SU-DHL-6 (cell line): ENCODE measurements around the gene HPGDS.
"Not testable (repeated sequence)": the region's sequence is repeated elsewhere in the genome, so short reads cannot be mapped to it uniquely, and the experiment has no call there.

Experiments
- H2AFZ ChIP-seq: fragments of 200-600 bp; sonication (generic); 2 replicates; pipeline ENCODE4 v1.6.1; 2014; ENCODE audit warnings: low read depth, mild to moderate bottlenecking, moderate library complexity, mixed read lengths, antibody characterized with exemption, low read length; ENCODE audit not compliant: severe bottlenecking
- H3F3A ChIP-seq: fragments of 200-600 bp; shearing (Covaris generic); 2 replicates; pipeline ENCODE4 v1.6.0; 2016; ENCODE audit warnings: antibody characterized with exemption, mild to moderate bottlenecking; ENCODE audit not compliant: insufficient read depth
- H3K27ac ChIP-seq: fragments of 200-600 bp; sonication (generic); 2 replicates; pipeline ENCODE4 v1.5.1; 2016; ENCODE audit warnings: low read depth, mild to moderate bottlenecking, low read length, moderate library complexity, mixed read lengths
- H3K27me3 ChIP-seq: fragments of 200-600 bp; sonication (generic), shearing (Covaris generic); 2 replicates; pipeline ENCODE4 v1.6.0; 2014; ENCODE audit warnings: mild to moderate bottlenecking, low read length
- H3K36me3 ChIP-seq: fragments of 200-600 bp; sonication (generic); 2 replicates; pipeline ENCODE4 v1.6.1; 2014; ENCODE audit warnings: mild to moderate bottlenecking, low read length, mixed read lengths
- H3K4me2 ChIP-seq: fragments of 300-600, 200-600 bp; shearing (Covaris generic), sonication (generic); 2 replicates; pipeline ENCODE4 v1.6.0; 2014; ENCODE audit warnings: low read length, low read depth, mild to moderate bottlenecking; ENCODE audit not compliant: poor library complexity, severe bottlenecking
- H3K4me3 ChIP-seq: fragments of 200-600 bp; sonication (generic); 2 replicates; pipeline ENCODE4 v1.5.1; 2014; ENCODE audit warnings: antibody characterized with exemption, low read length, mild to moderate bottlenecking, mixed read lengths; ENCODE audit not compliant: insufficient read depth, poor library complexity, severe bottlenecking
- H3K79me2 ChIP-seq: fragments of 200-600 bp; sonication (generic); 2 replicates; pipeline ENCODE4 v1.6.1; 2014; ENCODE audit warnings: mild to moderate bottlenecking, low read length, moderate library complexity; ENCODE audit not compliant: insufficient read depth
- H3K9ac ChIP-seq: fragments of 200-600 bp; sonication (generic); 2 replicates; pipeline ENCODE4 v1.7.0; 2014; ENCODE audit warnings: mild to moderate bottlenecking, low read length
- H3K9me2 ChIP-seq: fragments of 200-600 bp; sonication (generic); replicated peaks from 2 replicates; pipeline ENCODE4 v1.6.1; 2014; ENCODE audit warnings: low read length; ENCODE audit not compliant: insufficient read depth
- H3K9me3 ChIP-seq: fragments of 200-600 bp; sonication (generic); 2 replicates; pipeline ENCODE4 v1.6.1; 2014; ENCODE audit warnings: low read length, mixed read lengths; ENCODE audit not compliant: insufficient read depth
- H4K20me1 ChIP-seq: fragments of 200-600 bp; sonication (generic); 2 replicates; pipeline ENCODE4 v1.6.1; 2014; ENCODE audit warnings: low read depth, mild to moderate bottlenecking, antibody characterized with exemption, low read length, moderate library complexity, mixed read lengths
- EZH2phosphoT487 ChIP-seq: fragments of 200-600 bp; sonication (generic), shearing (Covaris generic); conservative IDR thresholded peaks from 2 replicates; pipeline ENCODE4 v1.6.1; 2018; ENCODE audit warnings: mild to moderate bottlenecking, antibody characterized with exemption, low read length, moderate library complexity, mixed read lengths
- TF ChIP-seq, protein P1 (sequence below): fragments of 200-600 bp; sonication (generic); IDR thresholded peaks from one replicate; pipeline ENCODE4 v1.5.1; 2017; ENCODE audit warnings: antibody characterized with exemption, mild to moderate bottlenecking, low read length, moderate library complexity; ENCODE audit not compliant: insufficient read depth, poor library complexity, severe bottlenecking

HPGDS gene

DNA sequence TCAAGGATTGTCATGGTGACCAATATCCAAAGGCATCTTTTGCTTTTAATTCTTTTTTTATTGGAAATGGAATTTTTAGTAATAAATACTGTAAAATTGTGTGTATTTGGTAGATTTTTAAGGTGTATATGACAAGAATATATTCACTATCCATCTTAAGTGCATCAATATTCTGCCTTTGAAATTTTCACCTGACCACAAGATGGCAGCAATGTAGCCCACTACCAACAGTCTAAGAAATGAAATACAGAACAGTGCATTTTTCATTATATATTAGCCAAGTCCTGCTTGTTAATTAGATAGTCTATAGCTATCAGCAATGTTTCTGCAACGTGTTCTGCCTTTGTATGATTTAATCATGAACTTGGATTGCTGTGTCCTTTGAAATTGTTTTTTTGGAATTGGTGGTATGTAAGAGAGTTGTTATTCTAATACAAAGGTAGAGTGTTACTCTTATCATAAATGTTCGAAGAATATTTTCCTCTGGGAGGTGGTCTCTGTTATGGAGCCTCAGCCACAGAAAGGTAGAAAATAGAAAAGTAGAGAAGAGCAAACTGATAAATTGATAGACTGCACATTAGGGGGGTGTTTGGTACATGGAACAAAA, 38.2 kb downstream of the HPGDS start:
- no peak overlapping the region for H3K4me2 ChIP-seq
- no peaks in the 10 kb centered on the region for H3K9me2 ChIP-seq
- no peak overlapping the region for H3K9ac ChIP-seq
- H3K27ac ChIP-seq: no peak overlapping the region
- H2AFZ ChIP-seq: no peak overlapping the region
- H3K79me2 ChIP-seq: no peaks in the 10 kb centered on the region
- TF ChIP-seq, protein P1, sequence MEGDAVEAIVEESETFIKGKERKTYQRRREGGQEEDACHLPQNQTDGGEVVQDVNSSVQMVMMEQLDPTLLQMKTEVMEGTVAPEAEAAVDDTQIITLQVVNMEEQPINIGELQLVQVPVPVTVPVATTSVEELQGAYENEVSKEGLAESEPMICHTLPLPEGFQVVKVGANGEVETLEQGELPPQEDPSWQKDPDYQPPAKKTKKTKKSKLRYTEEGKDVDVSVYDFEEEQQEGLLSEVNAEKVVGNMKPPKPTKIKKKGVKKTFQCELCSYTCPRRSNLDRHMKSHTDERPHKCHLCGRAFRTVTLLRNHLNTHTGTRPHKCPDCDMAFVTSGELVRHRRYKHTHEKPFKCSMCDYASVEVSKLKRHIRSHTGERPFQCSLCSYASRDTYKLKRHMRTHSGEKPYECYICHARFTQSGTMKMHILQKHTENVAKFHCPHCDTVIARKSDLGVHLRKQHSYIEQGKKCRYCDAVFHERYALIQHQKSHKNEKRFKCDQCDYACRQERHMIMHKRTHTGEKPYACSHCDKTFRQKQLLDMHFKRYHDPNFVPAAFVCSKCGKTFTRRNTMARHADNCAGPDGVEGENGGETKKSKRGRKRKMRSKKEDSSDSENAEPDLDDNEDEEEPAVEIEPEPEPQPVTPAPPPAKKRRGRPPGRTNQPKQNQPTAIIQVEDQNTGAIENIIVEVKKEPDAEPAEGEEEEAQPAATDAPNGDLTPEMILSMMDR: no peak
- no peak for TF ChIP-seq EZH2phosphoT487
- H4K20me1 ChIP-seq: no peaks in the 10 kb centered on the region
- H3K4me3 ChIP-seq: no peak overlapping the region
- H3K9me3 ChIP-seq: no peaks in the 10 kb centered on the region
- no peaks in the 10 kb centered on the region for H3F3A ChIP-seq
- H3K27me3 ChIP-seq: no peaks in the 10 kb centered on the region
- H3K36me3 ChIP-seq: no peaks in the 10 kb centered on the region

DNA sequence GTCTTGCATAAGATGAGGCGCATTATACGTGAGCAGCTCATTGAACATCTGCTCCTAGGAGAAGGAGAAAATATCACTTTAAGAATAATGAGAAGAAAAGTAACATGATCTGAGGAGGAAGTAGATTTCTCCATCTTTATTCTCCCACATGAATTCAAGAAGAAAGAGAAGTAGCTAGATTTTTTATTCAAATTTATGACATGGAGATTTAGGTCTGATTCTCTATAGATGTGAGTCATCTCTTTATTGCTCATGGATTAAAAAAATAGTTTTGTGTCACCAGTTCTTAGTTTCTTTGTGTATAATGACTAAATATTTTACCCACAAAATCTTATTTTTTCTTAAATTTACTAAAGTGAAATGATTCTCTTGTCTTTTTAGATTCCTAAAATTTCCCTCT, 40.4 kb downstream of the HPGDS start:
- Histone ChIP-seq H3K9me2 (no peaks in the 10 kb centered on the region), H3K27ac (no peak overlapping the region), H3K27me3 (no peaks in the 10 kb centered on the region), H3K4me2 (no peak overlapping the region), H3K4me3 (no peak overlapping the region), H3K36me3 (no peaks in the 10 kb centered on the region), H2AFZ (no peak overlapping the region), H3K79me2 (no peaks in the 10 kb centered on the region), H3K9ac (no peak overlapping the region), H3K9me3 (no peaks in the 10 kb centered on the region), H3F3A (no peaks in the 10 kb centered on the region), H4K20me1 (no peaks in the 10 kb centered on the region)
- TF ChIP-seq EZH2phosphoT487: no peak
- TF ChIP-seq, protein P1: no peak

DNA sequence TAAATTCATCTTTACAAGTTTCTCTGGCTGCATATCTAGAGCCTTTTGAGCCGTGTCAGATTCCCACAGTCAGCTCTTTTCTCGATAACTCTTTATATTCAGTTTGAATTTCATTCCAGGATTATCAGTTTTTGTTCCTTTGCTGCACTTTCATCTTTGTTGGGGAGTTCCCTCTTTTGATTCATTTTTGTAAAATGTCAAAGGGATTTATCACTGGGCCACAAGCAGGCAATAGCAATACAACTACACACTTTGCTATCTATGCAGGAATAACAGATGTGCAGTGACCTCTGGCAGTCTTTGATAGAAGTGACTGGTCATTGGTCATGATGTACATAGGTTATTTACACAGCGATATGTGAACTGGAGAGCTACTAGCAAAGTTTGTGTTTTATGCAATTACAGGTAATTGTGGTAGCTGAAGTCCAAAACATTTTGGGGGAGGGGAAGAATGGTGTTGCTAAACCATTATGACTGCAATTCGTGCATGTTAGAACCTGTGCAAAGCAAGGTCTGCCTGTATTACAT, 43.8 kb downstream of the HPGDS start:
- Histone ChIP-seq H4K20me1 (no peaks in the 10 kb centered on the region), H3K27me3 (no peaks in the 10 kb centered on the region), H3K4me3 (no peak overlapping the region), H3F3A (no peaks in the 10 kb centered on the region), H2AFZ (no peak overlapping the region), H3K36me3 (no peaks in the 10 kb centered on the region), H3K9me2 (no peaks in the 10 kb centered on the region), H3K9me3 (no peaks in the 10 kb centered on the region), H3K27ac (no peak overlapping the region), H3K9ac (no peak overlapping the region), H3K79me2 (no peaks in the 10 kb centered on the region), H3K4me2 (no peak overlapping the region)
- no peak for TF ChIP-seq EZH2phosphoT487
- TF ChIP-seq, protein P1: no peak

DNA sequence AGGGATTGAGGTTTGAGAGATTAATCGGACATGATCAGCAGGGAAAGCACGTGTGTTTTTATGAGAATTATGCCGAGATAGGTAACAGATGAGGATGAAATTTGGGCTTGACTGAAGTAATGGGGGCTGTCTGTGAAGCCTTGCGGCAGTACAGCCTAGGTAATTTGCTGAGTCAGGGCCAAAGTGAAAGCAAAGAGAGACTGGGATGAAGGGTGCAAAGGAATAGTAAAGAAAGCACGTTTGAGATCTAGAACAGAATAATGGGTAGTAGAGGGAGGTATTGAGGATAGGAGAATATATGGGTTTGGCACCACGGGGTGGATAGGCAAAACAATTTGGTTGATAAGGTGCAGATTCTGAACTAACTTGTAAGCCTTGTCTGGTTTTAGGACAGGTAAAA, 47.2 kb downstream of the HPGDS start:
- not testable (repeated sequence) for H3K9me3 ChIP-seq, H2AFZ ChIP-seq, H3K36me3 ChIP-seq, H3K4me3 ChIP-seq, H3K79me2 ChIP-seq, H3K27me3 ChIP-seq, H3K4me2 ChIP-seq, H3K9ac ChIP-seq, H3K27ac ChIP-seq, H3K9me2 ChIP-seq, H3F3A ChIP-seq, H4K20me1 ChIP-seq

DNA sequence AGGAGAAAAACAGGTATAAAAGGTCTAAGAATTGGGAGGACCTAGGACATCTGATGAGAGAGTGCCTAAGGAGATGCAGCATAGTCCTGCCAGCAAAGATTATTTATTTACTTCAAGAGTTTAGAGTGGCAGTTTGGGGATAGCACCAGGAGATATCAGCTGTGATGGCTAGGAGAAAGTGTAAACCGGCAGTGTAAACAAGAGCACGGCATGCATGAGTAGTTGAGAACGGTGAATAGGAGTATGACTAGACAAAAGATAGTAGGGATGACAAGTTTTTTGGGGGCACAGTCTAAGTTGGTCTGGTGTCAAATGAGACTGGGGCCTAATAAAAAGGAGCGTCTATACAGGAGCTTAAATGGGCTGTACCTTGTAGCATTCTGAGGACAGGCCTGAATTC, 48.7 kb downstream of the HPGDS start:
- H3K27ac ChIP-seq, H4K20me1 ChIP-seq, H2AFZ ChIP-seq, H3F3A ChIP-seq, H3K4me2 ChIP-seq, H3K9me3 ChIP-seq, H3K79me2 ChIP-seq, H3K9me2 ChIP-seq, H3K9ac ChIP-seq, H3K4me3 ChIP-seq, H3K27me3 ChIP-seq, H3K36me3 ChIP-seq: not testable (repeated sequence)
